ENCODE measurements around the gene MKLN1. TPM values are rescaled to one million over a fixed set of nuclear protein-coding genes. Genes with fewer than 3 reads are reported as not detected.

The MKLN1 gene
- total RNA-seq, 1 experiment from 2014 or later: 34.3 TPM

DNA sequence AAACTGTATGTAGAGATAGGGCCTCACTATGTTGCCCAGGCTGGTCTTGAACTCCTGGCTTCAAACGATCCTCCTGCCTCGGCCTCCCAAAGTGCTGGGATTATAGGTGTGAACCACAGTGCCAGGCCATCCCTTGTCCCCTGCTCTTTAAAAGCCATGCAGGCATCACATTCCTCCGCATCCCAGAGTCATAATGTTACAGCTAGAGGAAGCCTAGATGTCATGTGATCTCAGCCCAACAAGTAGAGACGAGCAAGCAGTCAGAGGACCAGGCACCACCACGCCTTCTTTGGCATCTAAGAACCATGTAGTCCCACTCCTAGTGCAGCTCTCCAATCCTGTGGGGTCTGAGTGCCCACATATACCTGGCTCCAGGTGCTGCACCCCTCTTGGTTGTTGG, 215.6 kb downstream of the MKLN1 start:
- H3K27ac ChIP-seq (ENCODE audit: insufficient read length, low read depth, low read length): no peak overlapping the region
- H3K27ac Mint-ChIP-seq: peak overlapping the region in 2 of 3 experiments; percentile 44 to 64; a peak in 3 of 7 replicates

More for the DNA sequence above, 215.6 kb downstream of the MKLN1 start:
- no peaks in the 10 kb centered on the region for H3K27me3 ChIP-seq (ENCODE audit: insufficient read depth, low read length)
- H3K23ac ChIP-seq (ENCODE audit: insufficient read length, low read depth, low read length): no peak overlapping the region
- peaks cover 21% of the 10 kb centered on the region; the same call in 1 of the 2 replicates for H3K4me1 ChIP-seq (ENCODE audit: insufficient read depth, low read length)
- TF ChIP-seq, protein P1, sequence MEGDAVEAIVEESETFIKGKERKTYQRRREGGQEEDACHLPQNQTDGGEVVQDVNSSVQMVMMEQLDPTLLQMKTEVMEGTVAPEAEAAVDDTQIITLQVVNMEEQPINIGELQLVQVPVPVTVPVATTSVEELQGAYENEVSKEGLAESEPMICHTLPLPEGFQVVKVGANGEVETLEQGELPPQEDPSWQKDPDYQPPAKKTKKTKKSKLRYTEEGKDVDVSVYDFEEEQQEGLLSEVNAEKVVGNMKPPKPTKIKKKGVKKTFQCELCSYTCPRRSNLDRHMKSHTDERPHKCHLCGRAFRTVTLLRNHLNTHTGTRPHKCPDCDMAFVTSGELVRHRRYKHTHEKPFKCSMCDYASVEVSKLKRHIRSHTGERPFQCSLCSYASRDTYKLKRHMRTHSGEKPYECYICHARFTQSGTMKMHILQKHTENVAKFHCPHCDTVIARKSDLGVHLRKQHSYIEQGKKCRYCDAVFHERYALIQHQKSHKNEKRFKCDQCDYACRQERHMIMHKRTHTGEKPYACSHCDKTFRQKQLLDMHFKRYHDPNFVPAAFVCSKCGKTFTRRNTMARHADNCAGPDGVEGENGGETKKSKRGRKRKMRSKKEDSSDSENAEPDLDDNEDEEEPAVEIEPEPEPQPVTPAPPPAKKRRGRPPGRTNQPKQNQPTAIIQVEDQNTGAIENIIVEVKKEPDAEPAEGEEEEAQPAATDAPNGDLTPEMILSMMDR (conservative IDR thresholded peaks at IDR 0.05): no peak
- H3K18ac ChIP-seq (ENCODE audit: insufficient read length, low read depth, low read length): no peak overlapping the region
- H3T11ph ChIP-seq (ENCODE audit: low read length): no peak overlapping the region
- Mint-ChIP-seq H3K36me3 (ENCODE audit: insufficient read depth in 1 of 3, low read depth in 3 of 3) (peaks cover 55 to 81% (median 75%) of the 10 kb centered on the region in 3 experiments), H3K9me3 (no peaks in the 10 kb centered on the region), H3K27me3 (ENCODE audit: low read depth) (no peaks in the 10 kb centered on the region), H3K4me3 (no peak overlapping the region), H3K4me1 (peaks cover 85 to 94% of the 10 kb centered on the region in 2 experiments)
- no peak overlapping the region for H3K4me2 ChIP-seq (ENCODE audit: insufficient read depth, insufficient read length, low read length)
- no peak overlapping the region for H2AK5ac ChIP-seq (ENCODE audit: insufficient read length, low read length)
- no peak for DNase-seq
- H3K79me2 ChIP-seq (ENCODE audit: insufficient read depth, low read length): peaks cover 92% of the 10 kb centered on the region
- H3K23me2 ChIP-seq (ENCODE audit: insufficient read length, low read depth, low read length, poor library complexity, severe bottlenecking): peaks cover 2% of the 10 kb centered on the region
- H3K79me1 ChIP-seq (ENCODE audit: insufficient read depth, low read depth, low read length, poor library complexity, severe bottlenecking): no peaks in the 10 kb centered on the region
- H3K4ac ChIP-seq (ENCODE audit: low read depth, low read length): no peak overlapping the region
- no peak overlapping the region for H2BK15ac ChIP-seq (ENCODE audit: low read depth, low read length)
- no peak overlapping the region for H4K8ac ChIP-seq (replicated peaks; ENCODE audit: insufficient read length, low read depth, low read length)
- no peak overlapping the region for H3K56ac ChIP-seq (ENCODE audit: insufficient read length, low read depth, low read length)
- no peak overlapping the region for H2BK20ac ChIP-seq (ENCODE audit: low read depth, low read length, poor library complexity, severe bottlenecking)
- H2BK12ac ChIP-seq (ENCODE audit: insufficient read length, low read depth, low read length): no peak overlapping the region
- H2AFZ ChIP-seq (ENCODE audit: low read length): no peak overlapping the region
- no peak overlapping the region for H2BK120ac ChIP-seq (ENCODE audit: low read depth, low read length, poor library complexity, severe bottlenecking)
- H4K20me1 ChIP-seq (ENCODE audit: control insufficient read depth, insufficient read depth, insufficient read length): peaks cover under 1% of the 10 kb centered on the region
- no CpG with 5 or more reads among the region's 5 CpGs for WGBS (ENCODE audit: extremely low coverage, insufficient read length, low lambda C conversion rate)
- H3K9ac ChIP-seq (ENCODE audit: extremely low read depth, insufficient read length, low read length): no peak overlapping the region
- no peak overlapping the region for H4K91ac ChIP-seq (ENCODE audit: insufficient read length, low read depth, low read length)
- H4K5ac ChIP-seq (ENCODE audit: insufficient read length, low read depth, low read length): no peak overlapping the region
- H3K9me3 ChIP-seq (ENCODE audit: control insufficient read depth, low read depth, low read length): no peaks in the 10 kb centered on the region
- H3K14ac ChIP-seq (ENCODE audit: insufficient read depth, low read length): no peak overlapping the region; the same call in 1 of the 2 replicates
- no peak overlapping the region for H2BK5ac ChIP-seq (ENCODE audit: insufficient read length, low read length)
